Upper lobe of left lung (tissue), 4 donors: Measurements from ENCODE around the gene SERPINB8.

Source experiments
- POLR2AphosphoS5 ChIP-seq, 2 donors: sonication (generic); formaldehyde crosslinking; IDR thresholded peaks; one replicate each; pipeline ENCODE4 v1.5.1; 2017; ENCODE audit warnings: antibody characterized with exemption in 2 of 2
- TF ChIP-seq, protein P1 (sequence below), 6 experiments: fragments of 450-650 bp in 4 of 6; fragments of 200-600 bp in 2 of 6; sonication (generic) in 2 of 6; IDR thresholded peaks; one replicate each; pipeline ENCODE4 v1.5.1; 2016 to 2019; ENCODE audit warnings: antibody characterized with exemption in 6 of 6

DNA sequence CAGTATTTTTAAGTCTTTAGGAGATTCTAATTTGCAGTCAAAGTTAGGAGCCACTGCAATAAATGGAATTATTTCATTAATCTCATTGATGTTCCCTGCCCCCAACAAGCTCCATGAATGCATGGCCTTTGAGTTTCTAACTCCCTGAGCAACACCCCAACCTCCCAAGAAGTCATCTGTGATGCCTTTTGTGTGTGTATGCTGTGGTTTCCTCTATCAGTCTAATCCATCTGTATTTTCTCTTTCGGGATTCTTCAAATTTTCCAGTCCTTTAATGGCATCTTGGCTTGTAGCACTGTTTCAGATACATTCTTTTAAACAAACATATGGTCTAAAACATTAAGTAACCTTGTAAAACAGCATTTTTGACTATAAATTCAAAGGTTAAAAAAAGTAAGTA is 45.3 kb upstream of the SERPINB8 start:
- TF ChIP-seq POLR2AphosphoS5 (IDR thresholded peaks at IDR 0.05) = no peak
- TF ChIP-seq, protein P1, sequence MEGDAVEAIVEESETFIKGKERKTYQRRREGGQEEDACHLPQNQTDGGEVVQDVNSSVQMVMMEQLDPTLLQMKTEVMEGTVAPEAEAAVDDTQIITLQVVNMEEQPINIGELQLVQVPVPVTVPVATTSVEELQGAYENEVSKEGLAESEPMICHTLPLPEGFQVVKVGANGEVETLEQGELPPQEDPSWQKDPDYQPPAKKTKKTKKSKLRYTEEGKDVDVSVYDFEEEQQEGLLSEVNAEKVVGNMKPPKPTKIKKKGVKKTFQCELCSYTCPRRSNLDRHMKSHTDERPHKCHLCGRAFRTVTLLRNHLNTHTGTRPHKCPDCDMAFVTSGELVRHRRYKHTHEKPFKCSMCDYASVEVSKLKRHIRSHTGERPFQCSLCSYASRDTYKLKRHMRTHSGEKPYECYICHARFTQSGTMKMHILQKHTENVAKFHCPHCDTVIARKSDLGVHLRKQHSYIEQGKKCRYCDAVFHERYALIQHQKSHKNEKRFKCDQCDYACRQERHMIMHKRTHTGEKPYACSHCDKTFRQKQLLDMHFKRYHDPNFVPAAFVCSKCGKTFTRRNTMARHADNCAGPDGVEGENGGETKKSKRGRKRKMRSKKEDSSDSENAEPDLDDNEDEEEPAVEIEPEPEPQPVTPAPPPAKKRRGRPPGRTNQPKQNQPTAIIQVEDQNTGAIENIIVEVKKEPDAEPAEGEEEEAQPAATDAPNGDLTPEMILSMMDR (IDR thresholded peaks at IDR 0.05) = no peak
